H9 (cell line): ENCODE results near the gene PBX1. TPM values are rescaled to one million over a fixed set of nuclear protein-coding genes. Genes with fewer than 3 reads are reported as not detected.

Experiments used
- DNase-seq: peaks from one replicate; pipeline ENCODE4 v3.0.0-alpha.2; 2017
- H2AFZ ChIP-seq: one replicate; pipeline ENCODE4 v1.6.1; 2013; ENCODE audit warnings: mild to moderate bottlenecking, low read length, control low read depth, moderate library complexity
- H2AK5ac ChIP-seq: 2 replicates; pipeline ENCODE4 v1.6.1; 2013; ENCODE audit warnings: low read length, control low read depth, mixed read lengths; ENCODE audit not compliant: insufficient read length
- H2BK120ac ChIP-seq: one replicate; pipeline ENCODE4 v1.6.1; 2013; ENCODE audit warnings: low read depth, mild to moderate bottlenecking, low read length, control low read depth, inconsistent platforms; ENCODE audit not compliant: poor library complexity, severe bottlenecking
- H2BK12ac ChIP-seq: 2 replicates; pipeline ENCODE4 v1.6.1; 2013; ENCODE audit warnings: low read length, control low read depth, mixed read lengths, low read depth; ENCODE audit not compliant: insufficient read length
- H2BK15ac ChIP-seq: 2 replicates; pipeline ENCODE4 v1.6.1; 2013; ENCODE audit warnings: low read depth, low read length, control low read depth
- H2BK20ac ChIP-seq: one replicate; pipeline ENCODE4 v1.6.1; 2013; ENCODE audit warnings: low read depth, mild to moderate bottlenecking, low read length, control low read depth, inconsistent platforms; ENCODE audit not compliant: poor library complexity, severe bottlenecking
- H2BK5ac ChIP-seq: 2 replicates; pipeline ENCODE4 v1.6.1; 2013; ENCODE audit warnings: low read length, control low read depth, mixed read lengths; ENCODE audit not compliant: insufficient read length
- H3K14ac ChIP-seq: 2 replicates; pipeline ENCODE4 v1.6.1; 2013; ENCODE audit warnings: low read length, control low read depth; ENCODE audit not compliant: insufficient read depth
- H3K18ac ChIP-seq: 2 replicates; pipeline ENCODE4 v1.6.1; 2013; ENCODE audit warnings: low read depth, mild to moderate bottlenecking, mixed read lengths, low read length, control low read depth; ENCODE audit not compliant: insufficient read length
- H3K23ac ChIP-seq: 2 replicates; pipeline ENCODE4 v1.6.1; 2013; ENCODE audit warnings: low read length, control low read depth, mixed read lengths, low read depth; ENCODE audit not compliant: insufficient read length
- H3K23me2 ChIP-seq: 2 replicates; pipeline ENCODE4 v1.6.1; 2013; ENCODE audit warnings: low read depth, mild to moderate bottlenecking, mixed read lengths, low read length, control low read depth; ENCODE audit not compliant: insufficient read length, poor library complexity, severe bottlenecking
- H3K27ac ChIP-seq: 2 replicates; pipeline ENCODE4 v1.5.1; 2013; ENCODE audit warnings: low read length, control low read depth, mixed read lengths, low read depth; ENCODE audit not compliant: insufficient read length
- H3K27me3 ChIP-seq: 2 replicates; pipeline ENCODE4 v1.6.1; 2013; ENCODE audit warnings: low read length, control low read depth, inconsistent platforms; ENCODE audit not compliant: insufficient read depth
- H3K4ac ChIP-seq: 2 replicates; pipeline ENCODE4 v1.6.1; 2013; ENCODE audit warnings: low read depth, mild to moderate bottlenecking, control low read depth, inconsistent platforms, low read length, moderate library complexity
- H3K4me1 ChIP-seq: 2 replicates; pipeline ENCODE4 v1.6.1; 2013; ENCODE audit warnings: low read length, control low read depth, inconsistent platforms; ENCODE audit not compliant: insufficient read depth
- H3K4me2 ChIP-seq: 2 replicates; pipeline ENCODE4 v1.6.1; 2013; ENCODE audit warnings: low read length, control low read depth, mixed read lengths; ENCODE audit not compliant: insufficient read length, insufficient read depth
- H3K56ac ChIP-seq: 2 replicates; pipeline ENCODE4 v1.6.1; 2013; ENCODE audit warnings: low read depth, mild to moderate bottlenecking, mixed read lengths, low read length, control low read depth; ENCODE audit not compliant: insufficient read length
- H3K79me1 ChIP-seq: 2 replicates; pipeline ENCODE4 v1.6.1; 2013; ENCODE audit warnings: low read depth, mild to moderate bottlenecking, moderate library complexity, low read length, control low read depth, inconsistent platforms; ENCODE audit not compliant: insufficient read depth, poor library complexity, severe bottlenecking
- H3K79me2 ChIP-seq: 2 replicates; pipeline ENCODE4 v1.6.1; 2013; ENCODE audit warnings: low read length, control low read depth, inconsistent platforms; ENCODE audit not compliant: insufficient read depth
- H3K9ac ChIP-seq: 2 replicates; pipeline ENCODE4 v1.6.1; 2013; ENCODE audit warnings: low read length, control low read depth, mixed read lengths; ENCODE audit not compliant: insufficient read length; ENCODE audit errors: extremely low read depth
- H3K9me3 ChIP-seq: one replicate; pipeline ENCODE4 v1.6.1; 2013; ENCODE audit warnings: low read depth, low read length, inconsistent platforms; ENCODE audit not compliant: control insufficient read depth
- H3T11ph ChIP-seq: one replicate; pipeline ENCODE4 v1.6.1; 2013; ENCODE audit warnings: mild to moderate bottlenecking, low read length, control low read depth, inconsistent platforms
- H4K20me1 ChIP-seq: one replicate; pipeline ENCODE4 v1.6.1; 2013; ENCODE audit not compliant: control insufficient read depth, insufficient read length, insufficient read depth
- H4K5ac ChIP-seq: 2 replicates; pipeline ENCODE4 v1.6.1; 2013; ENCODE audit warnings: low read depth, mild to moderate bottlenecking, mixed read lengths, low read length, control low read depth; ENCODE audit not compliant: insufficient read length
- H4K8ac ChIP-seq: replicated peaks from 2 replicates; pipeline ENCODE4 v1.6.1; 2013; ENCODE audit warnings: low read length, control low read depth, mixed read lengths, low read depth; ENCODE audit not compliant: insufficient read length
- H4K91ac ChIP-seq: 2 replicates; pipeline ENCODE4 v1.6.1; 2013; ENCODE audit warnings: low read depth, mild to moderate bottlenecking, moderate library complexity, mixed read lengths, low read length, control low read depth; ENCODE audit not compliant: insufficient read length
- H3K27ac Mint-ChIP-seq, 3 experiments: 2 replicates in 2 of 3; 3 replicates in 1 of 3; pipeline ENCODE4 v1.8.0; 2020 to 2021; ENCODE audit warnings: mixed read lengths in 3 of 3, mild to moderate bottlenecking in 1 of 3, moderate library complexity in 1 of 3
- H3K27me3 Mint-ChIP-seq: 2 replicates; pipeline ENCODE4 v1.8.0; 2021; ENCODE audit warnings: low read depth, mild to moderate bottlenecking, moderate library complexity, mixed read lengths
- H3K36me3 Mint-ChIP-seq, 3 experiments: 2 replicates in 2 of 3; 3 replicates in 1 of 3; pipeline ENCODE4 v1.8.0; 2020 to 2021; ENCODE audit warnings: low read depth in 3 of 3, mixed read lengths in 3 of 3; ENCODE audit not compliant: insufficient read depth in 1 of 3
- H3K4me1 Mint-ChIP-seq, 2 experiments: 2 replicates each; pipeline ENCODE4 v1.8.0; 2020; ENCODE audit warnings: mixed read lengths in 2 of 2
- H3K4me3 Mint-ChIP-seq, 2 experiments: 2 replicates in 1 of 2; 3 replicates in 1 of 2; pipeline ENCODE4 v1.8.0; 2020 to 2021; ENCODE audit warnings: mild to moderate bottlenecking in 2 of 2, mixed read lengths in 2 of 2, moderate library complexity in 1 of 2
- H3K9me3 Mint-ChIP-seq, 2 experiments: 2 replicates in 1 of 2; 3 replicates in 1 of 2; pipeline ENCODE4 v1.8.0; 2020; ENCODE audit warnings: mild to moderate bottlenecking in 2 of 2, mixed read lengths in 2 of 2, moderate library complexity in 1 of 2
- CTCF ChIP-seq: fragments of 200-600 bp; sonication (generic); conservative IDR thresholded peaks from 3 replicates; pipeline ENCODE4 v1.8.0; 2021; ENCODE audit warnings: antibody characterized with exemption, mild to moderate bottlenecking
- WGBS: extraction: QIAGEN DNeasy Blood & Tissue Kit; methylation state at CpG from one replicate; pipeline ENCODE4 v1.1.7; 2013; ENCODE audit warnings: missing lambda C conversion rate, low lambda C conversion rate, mixed read lengths; ENCODE audit not compliant: insufficient read length; ENCODE audit errors: extremely low coverage; 5-methylcytosine and 5-hydroxymethylcytosine counted together
- total RNA-seq: library from RNA; stranded (reverse); gene quantifications from 2 replicates; pipeline ENCODE4 v1.2.1, GENCODE V29; 2021

Gene PBX1
- total RNA-seq, 1 experiment from 2014 or later, result 142 TPM

DNA sequence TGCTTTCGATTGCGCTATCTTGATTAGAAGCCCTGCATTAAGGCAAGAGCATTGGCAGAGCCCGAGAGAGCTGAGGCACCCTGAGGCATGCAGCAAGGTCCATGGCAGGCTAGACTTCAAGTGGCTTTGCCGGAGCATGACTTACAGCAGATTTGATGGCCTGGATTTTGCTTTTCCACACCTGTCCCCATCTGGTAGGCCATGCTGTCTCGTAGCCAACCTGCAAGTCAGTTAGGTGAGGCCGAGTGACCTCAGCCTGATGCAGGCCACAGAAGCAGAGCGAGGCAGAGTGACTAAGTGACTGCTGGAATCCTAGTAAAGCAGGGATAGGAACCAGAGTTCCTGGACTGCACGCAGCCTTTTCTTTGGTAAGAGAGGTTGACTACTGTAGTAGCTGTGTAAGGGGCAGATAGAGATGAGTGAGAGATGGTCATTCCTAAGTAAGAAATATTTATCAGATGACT lies 148.9 kb downstream of the PBX1 start:
- H3K4me3 Mint-ChIP-seq, result no peak overlapping the region
- H3K36me3 Mint-ChIP-seq, result peaks cover 0 to 13% (median 4%) of the 10 kb centered on the region in 3 experiments; a peak in 5 of 7 replicates
- Histone ChIP-seq H3K18ac (no peak overlapping the region), H3K23ac (no peak overlapping the region), H3K9ac (no peak overlapping the region), H3K4me1 (peaks cover 15% of the 10 kb centered on the region), H2AK5ac (no peak overlapping the region), H3K14ac (no peak overlapping the region), H2BK15ac (no peak overlapping the region), H3K23me2 (no peaks in the 10 kb centered on the region), H3K4ac (no peak overlapping the region), H3K27ac (no peak overlapping the region), H4K8ac (no peak overlapping the region), H3K56ac (no peak overlapping the region), H2AFZ (no peak overlapping the region), H4K20me1 (no peaks in the 10 kb centered on the region), H2BK20ac (no peak overlapping the region), H3K27me3 (no peaks in the 10 kb centered on the region), H2BK12ac (no peak overlapping the region), H3K4me2 (no peak overlapping the region), H3T11ph (no peak overlapping the region), H4K5ac (no peak overlapping the region), H3K9me3 (no peaks in the 10 kb centered on the region), H2BK5ac (no peak overlapping the region), H4K91ac (no peak overlapping the region), H3K79me2 (peaks cover 7% of the 10 kb centered on the region; the same call in 1 of the 2 replicates), H2BK120ac (no peak overlapping the region), H3K79me1 (peaks cover 4% of the 10 kb centered on the region)
- H3K4me1 Mint-ChIP-seq, result peaks cover 61 to 67% of the 10 kb centered on the region in 2 experiments
- no peaks in the 10 kb centered on the region for H3K9me3 Mint-ChIP-seq
- H3K27me3 Mint-ChIP-seq, result no peaks in the 10 kb centered on the region
- no peak for TF ChIP-seq CTCF
- DNase-seq, result no peak
- H3K27ac Mint-ChIP-seq, result peak overlapping the region; percentile 19 to 87 (median 86); a peak in 3 of 7 replicates
- no CpG with 5 or more reads among the region's 8 CpGs for WGBS
